ENCODE results near the gene FASN. TPM values are rescaled to one million over a fixed set of nuclear protein-coding genes. Genes with fewer than 3 reads are reported as not detected.

FASN gene
- total and polyA plus RNA-seq, 2 donors (not counting 1 experiment from before 2014, with no cell fraction given): 36.8 to 242 TPM

- H4K20me1 ChIP-seq (ENCODE audit: control insufficient read depth, extremely low read depth, insufficient read depth, low read length): no peaks in the 10 kb centered on the region
- no peaks in the 10 kb centered on the region for H3K36me3 ChIP-seq (ENCODE audit: control insufficient read depth, insufficient read depth, low read length)
- peaks cover 14% of the 10 kb centered on the region for H3K4me1 ChIP-seq (ENCODE audit: control insufficient read depth, extremely low read depth, insufficient read depth, low read length)
- H3K4me2 ChIP-seq (ENCODE audit: extremely low read depth, insufficient read depth, low read length): no peak overlapping the region
- no peak overlapping the region for H2AFZ ChIP-seq (ENCODE audit: low read length)
- no peak overlapping the region for H3K4me3 ChIP-seq (replicated peaks in 1 of 4; ENCODE audit: control extremely low read depth in 1 of 4, insufficient read depth in 1 of 4, low read depth in 3 of 4, low read length in 4 of 4)
- no peaks in the 10 kb centered on the region for H3K9me3 ChIP-seq (ENCODE audit: control insufficient read depth, insufficient read depth, low read depth, low read length)
- H3K9ac ChIP-seq (ENCODE audit: insufficient read depth, low read length): no peak overlapping the region
- H3K27ac ChIP-seq (ENCODE audit: insufficient read depth, low read length): no peak overlapping the region
- H3K79me2 ChIP-seq (ENCODE audit: control insufficient read depth, insufficient read depth, low read length): peaks cover 9% of the 10 kb centered on the region
- no peak for DNase-seq (ENCODE audit: low read depth in 2 of 2)
- TF ChIP-seq CTCF (conservative IDR thresholded peaks at IDR 0.05 in 1 of 2, IDR thresholded peaks at IDR 0.05 in 1 of 2; ENCODE audit: low read depth in 1 of 2, low read length in 2 of 2): no peak
- no peak for TF ChIP-seq EZH2 (IDR thresholded peaks at IDR 0.05; ENCODE audit: low read length, missing control alignments)
- no peaks in the 10 kb centered on the region for H3K27me3 ChIP-seq (ENCODE audit: control insufficient read depth, insufficient read depth, low read length)
These were observed 4.0 kb upstream of the FASN start for GRCh38 chr17:82101767-82102679.

DNA sequence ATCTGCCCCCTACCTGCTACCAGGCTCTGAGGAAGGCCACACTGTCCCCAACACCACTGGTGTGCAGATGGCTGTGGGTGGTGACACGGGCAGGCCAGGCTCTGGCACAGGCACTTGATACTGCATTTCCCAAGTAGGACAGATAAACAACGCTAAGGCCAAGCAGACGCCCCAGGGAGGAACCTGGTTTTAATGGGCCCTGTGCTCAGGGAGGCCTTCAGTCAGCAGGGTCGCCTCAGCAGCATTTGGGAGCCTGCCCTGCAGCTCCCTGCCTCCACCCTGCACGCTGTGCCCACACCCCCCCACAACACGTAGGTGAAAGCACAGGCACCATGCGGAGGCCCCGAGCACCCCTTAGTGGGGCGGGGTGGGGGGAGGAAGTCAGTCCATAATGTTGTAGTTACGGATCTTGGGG, 3.3 kb upstream of the FASN start:
- no peaks in the 10 kb centered on the region for H4K20me1 ChIP-seq (ENCODE audit: control insufficient read depth, extremely low read depth, insufficient read depth, low read length)
- H3K79me2 ChIP-seq (ENCODE audit: control insufficient read depth, insufficient read depth, low read length): peaks cover 16% of the 10 kb centered on the region
- no peak overlapping the region for H2AFZ ChIP-seq (ENCODE audit: low read length)
- H3K9ac ChIP-seq (ENCODE audit: insufficient read depth, low read length): no peak overlapping the region
- TF ChIP-seq EZH2 (IDR thresholded peaks at IDR 0.05; ENCODE audit: low read length, missing control alignments) (no peak), CTCF (conservative IDR thresholded peaks at IDR 0.05 in 1 of 2, IDR thresholded peaks at IDR 0.05 in 1 of 2; ENCODE audit: low read depth in 1 of 2, low read length in 2 of 2) (no peak)
- no peak overlapping the region for H3K4me2 ChIP-seq (ENCODE audit: extremely low read depth, insufficient read depth, low read length)
- H3K27me3 ChIP-seq (ENCODE audit: control insufficient read depth, insufficient read depth, low read length): no peaks in the 10 kb centered on the region
- DNase-seq (ENCODE audit: low read depth in 2 of 2): no peak
- H3K36me3 ChIP-seq (ENCODE audit: control insufficient read depth, insufficient read depth, low read length): peaks cover 1% of the 10 kb centered on the region
- no peak overlapping the region for H3K27ac ChIP-seq (ENCODE audit: insufficient read depth, low read length)
- H3K9me3 ChIP-seq (ENCODE audit: control insufficient read depth, insufficient read depth, low read depth, low read length): no peaks in the 10 kb centered on the region
- H3K4me3 ChIP-seq (replicated peaks in 1 of 4; ENCODE audit: control extremely low read depth in 1 of 4, insufficient read depth in 1 of 4, low read depth in 3 of 4, low read length in 4 of 4): no peak overlapping the region
- peaks cover 12% of the 10 kb centered on the region for H3K4me1 ChIP-seq (ENCODE audit: control insufficient read depth, extremely low read depth, insufficient read depth, low read length)

GRCh38 chr17:82100502-82101298, 2.7 kb upstream of the FASN start:
- Histone ChIP-seq H3K9ac (ENCODE audit: insufficient read depth, low read length) (no peak overlapping the region), H3K4me2 (ENCODE audit: extremely low read depth, insufficient read depth, low read length) (no peak overlapping the region), H3K36me3 (ENCODE audit: control insufficient read depth, insufficient read depth, low read length) (peaks cover 7% of the 10 kb centered on the region), H2AFZ (ENCODE audit: low read length) (no peak overlapping the region), H3K9me3 (ENCODE audit: control insufficient read depth, insufficient read depth, low read depth, low read length) (no peaks in the 10 kb centered on the region), H3K27ac (ENCODE audit: insufficient read depth, low read length) (no peak overlapping the region), H3K27me3 (ENCODE audit: control insufficient read depth, insufficient read depth, low read length) (no peaks in the 10 kb centered on the region), H3K4me3 (replicated peaks in 1 of 4; ENCODE audit: control extremely low read depth in 1 of 4, insufficient read depth in 1 of 4, low read depth in 3 of 4, low read length in 4 of 4) (no peak overlapping the region), H4K20me1 (ENCODE audit: control insufficient read depth, extremely low read depth, insufficient read depth, low read length) (peaks cover 1% of the 10 kb centered on the region), H3K4me1 (ENCODE audit: control insufficient read depth, extremely low read depth, insufficient read depth, low read length) (peaks cover 11% of the 10 kb centered on the region), H3K79me2 (ENCODE audit: control insufficient read depth, insufficient read depth, low read length) (peaks cover 22% of the 10 kb centered on the region)
- no peak for DNase-seq (ENCODE audit: low read depth in 2 of 2)
- TF ChIP-seq EZH2 (IDR thresholded peaks at IDR 0.05; ENCODE audit: low read length, missing control alignments) (no peak), CTCF (conservative IDR thresholded peaks at IDR 0.05 in 1 of 2, IDR thresholded peaks at IDR 0.05 in 1 of 2; ENCODE audit: low read depth in 1 of 2, low read length in 2 of 2) (no peak)
